Uterus (tissue), 2 donors: ENCODE data around the gene BHLHE40.

Source experiments
- POLR2A ChIP-seq, 2 donors: fragments of 450-650 bp; IDR thresholded peaks; one replicate each; pipeline ENCODE4 v1.6.1; 2016; ENCODE audit warnings: antibody characterized with exemption in 2 of 2, mild to moderate bottlenecking in 1 of 2, moderate library complexity in 1 of 2
- TF ChIP-seq, protein P1 (sequence below), 4 experiments: fragments of 200-600 bp in 2 of 4; fragments of 450-650 bp in 2 of 4; sonication (generic) in 2 of 4; IDR thresholded peaks; one replicate each; pipeline ENCODE4 v1.5.1; 2016 to 2019; ENCODE audit warnings: antibody characterized with exemption in 4 of 4, mild to moderate bottlenecking in 2 of 4, moderate library complexity in 1 of 4

DNA sequence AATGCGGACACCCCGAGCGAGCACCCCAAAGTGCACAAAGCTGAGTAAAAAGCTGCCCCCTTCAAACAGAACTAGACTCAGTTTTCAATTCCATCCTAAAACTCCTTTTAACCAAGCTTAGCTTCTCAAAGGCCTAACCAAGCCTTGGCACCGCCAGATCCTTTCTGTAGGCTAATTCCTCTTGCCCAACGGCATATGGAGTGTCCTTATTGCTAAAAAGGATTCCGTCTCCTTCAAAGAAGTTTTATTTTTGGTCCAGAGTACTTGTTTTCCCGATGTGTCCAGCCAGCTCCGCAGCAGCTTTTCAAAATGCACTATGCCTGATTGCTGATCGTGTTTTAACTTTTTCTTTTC lies 5.3 kb downstream of the BHLHE40 start:
- TF ChIP-seq, protein P1, sequence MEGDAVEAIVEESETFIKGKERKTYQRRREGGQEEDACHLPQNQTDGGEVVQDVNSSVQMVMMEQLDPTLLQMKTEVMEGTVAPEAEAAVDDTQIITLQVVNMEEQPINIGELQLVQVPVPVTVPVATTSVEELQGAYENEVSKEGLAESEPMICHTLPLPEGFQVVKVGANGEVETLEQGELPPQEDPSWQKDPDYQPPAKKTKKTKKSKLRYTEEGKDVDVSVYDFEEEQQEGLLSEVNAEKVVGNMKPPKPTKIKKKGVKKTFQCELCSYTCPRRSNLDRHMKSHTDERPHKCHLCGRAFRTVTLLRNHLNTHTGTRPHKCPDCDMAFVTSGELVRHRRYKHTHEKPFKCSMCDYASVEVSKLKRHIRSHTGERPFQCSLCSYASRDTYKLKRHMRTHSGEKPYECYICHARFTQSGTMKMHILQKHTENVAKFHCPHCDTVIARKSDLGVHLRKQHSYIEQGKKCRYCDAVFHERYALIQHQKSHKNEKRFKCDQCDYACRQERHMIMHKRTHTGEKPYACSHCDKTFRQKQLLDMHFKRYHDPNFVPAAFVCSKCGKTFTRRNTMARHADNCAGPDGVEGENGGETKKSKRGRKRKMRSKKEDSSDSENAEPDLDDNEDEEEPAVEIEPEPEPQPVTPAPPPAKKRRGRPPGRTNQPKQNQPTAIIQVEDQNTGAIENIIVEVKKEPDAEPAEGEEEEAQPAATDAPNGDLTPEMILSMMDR (IDR thresholded peaks at IDR 0.05): no peak
- no peak for TF ChIP-seq POLR2A (IDR thresholded peaks at IDR 0.05)
